WTC11 (cell line): ENCODE results near the gene ZBTB20.

Source experiments
- AFF4 ChIP-seq: sonication (generic); formaldehyde crosslinking; IDR thresholded peaks from 2 replicates; pipeline ENCODE4 v1.8.1; 2023; ENCODE audit warnings: mild to moderate bottlenecking, missing genetic modification reagents, borderline replicate concordance
- ATF3 ChIP-seq: sonication (generic); formaldehyde crosslinking; conservative IDR thresholded peaks from 2 replicates; pipeline ENCODE4 v1.8.1; 2022; ENCODE audit warnings: mild to moderate bottlenecking, missing genetic modification reagents
- FOXP1 ChIP-seq: sonication (generic); formaldehyde crosslinking; IDR thresholded peaks from 2 replicates; pipeline ENCODE4 v1.8.0; 2022; ENCODE audit warnings: missing genetic modification reagents, mild to moderate bottlenecking, moderate library complexity, borderline replicate concordance
- ZNF121 ChIP-seq: sonication (generic); formaldehyde crosslinking; IDR thresholded peaks from 2 replicates; pipeline ENCODE4 v1.8.0; 2023; ENCODE audit warnings: missing genetic modification reagents
- TF ChIP-seq, protein P1 (sequence below): fragments of 200-600 bp; IDR thresholded peaks from 2 replicates; pipeline ENCODE4 v1.8.0; 2022; ENCODE audit warnings: antibody characterized with exemption
- TF ChIP-seq, protein P2 (sequence below): sonication (generic); formaldehyde crosslinking; IDR thresholded peaks from 2 replicates; pipeline ENCODE4 v1.8.1; 2023; ENCODE audit warnings: mild to moderate bottlenecking, missing genetic modification reagents
- TF ChIP-seq, protein P3 (sequence below): sonication (generic); formaldehyde crosslinking; IDR thresholded peaks from 2 replicates; pipeline ENCODE4 v1.8.0; 2022; ENCODE audit warnings: mild to moderate bottlenecking, missing genetic modification reagents

- no peak for TF ChIP-seq FOXP1 (CRISPR knock-in tag)
- no peak for TF ChIP-seq ATF3 (CRISPR knock-in tag)
- TF ChIP-seq, protein P1, sequence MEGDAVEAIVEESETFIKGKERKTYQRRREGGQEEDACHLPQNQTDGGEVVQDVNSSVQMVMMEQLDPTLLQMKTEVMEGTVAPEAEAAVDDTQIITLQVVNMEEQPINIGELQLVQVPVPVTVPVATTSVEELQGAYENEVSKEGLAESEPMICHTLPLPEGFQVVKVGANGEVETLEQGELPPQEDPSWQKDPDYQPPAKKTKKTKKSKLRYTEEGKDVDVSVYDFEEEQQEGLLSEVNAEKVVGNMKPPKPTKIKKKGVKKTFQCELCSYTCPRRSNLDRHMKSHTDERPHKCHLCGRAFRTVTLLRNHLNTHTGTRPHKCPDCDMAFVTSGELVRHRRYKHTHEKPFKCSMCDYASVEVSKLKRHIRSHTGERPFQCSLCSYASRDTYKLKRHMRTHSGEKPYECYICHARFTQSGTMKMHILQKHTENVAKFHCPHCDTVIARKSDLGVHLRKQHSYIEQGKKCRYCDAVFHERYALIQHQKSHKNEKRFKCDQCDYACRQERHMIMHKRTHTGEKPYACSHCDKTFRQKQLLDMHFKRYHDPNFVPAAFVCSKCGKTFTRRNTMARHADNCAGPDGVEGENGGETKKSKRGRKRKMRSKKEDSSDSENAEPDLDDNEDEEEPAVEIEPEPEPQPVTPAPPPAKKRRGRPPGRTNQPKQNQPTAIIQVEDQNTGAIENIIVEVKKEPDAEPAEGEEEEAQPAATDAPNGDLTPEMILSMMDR = no peak
- TF ChIP-seq, protein P2, sequence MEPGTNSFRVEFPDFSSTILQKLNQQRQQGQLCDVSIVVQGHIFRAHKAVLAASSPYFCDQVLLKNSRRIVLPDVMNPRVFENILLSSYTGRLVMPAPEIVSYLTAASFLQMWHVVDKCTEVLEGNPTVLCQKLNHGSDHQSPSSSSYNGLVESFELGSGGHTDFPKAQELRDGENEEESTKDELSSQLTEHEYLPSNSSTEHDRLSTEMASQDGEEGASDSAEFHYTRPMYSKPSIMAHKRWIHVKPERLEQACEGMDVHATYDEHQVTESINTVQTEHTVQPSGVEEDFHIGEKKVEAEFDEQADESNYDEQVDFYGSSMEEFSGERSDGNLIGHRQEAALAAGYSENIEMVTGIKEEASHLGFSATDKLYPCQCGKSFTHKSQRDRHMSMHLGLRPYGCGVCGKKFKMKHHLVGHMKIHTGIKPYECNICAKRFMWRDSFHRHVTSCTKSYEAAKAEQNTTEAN (CRISPR knock-in tag) = no peak
- TF ChIP-seq, protein P3, sequence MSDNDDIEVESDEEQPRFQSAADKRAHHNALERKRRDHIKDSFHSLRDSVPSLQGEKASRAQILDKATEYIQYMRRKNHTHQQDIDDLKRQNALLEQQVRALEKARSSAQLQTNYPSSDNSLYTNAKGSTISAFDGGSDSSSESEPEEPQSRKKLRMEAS (CRISPR knock-in tag) = no peak
- TF ChIP-seq ZNF121 (CRISPR knock-in tag) = no peak
- no peak for TF ChIP-seq AFF4 (CRISPR knock-in tag)
These were observed 274.5 kb downstream of the ZBTB20 start for GRCh38 chr3:114872588-114872987.
